ENCODE measurements around the gene CSNK2B.
"Not testable (repeated sequence)": the region's sequence is repeated elsewhere in the genome, so short reads cannot be mapped to it uniquely, and the experiment has no call there.

CSNK2B gene

DNA sequence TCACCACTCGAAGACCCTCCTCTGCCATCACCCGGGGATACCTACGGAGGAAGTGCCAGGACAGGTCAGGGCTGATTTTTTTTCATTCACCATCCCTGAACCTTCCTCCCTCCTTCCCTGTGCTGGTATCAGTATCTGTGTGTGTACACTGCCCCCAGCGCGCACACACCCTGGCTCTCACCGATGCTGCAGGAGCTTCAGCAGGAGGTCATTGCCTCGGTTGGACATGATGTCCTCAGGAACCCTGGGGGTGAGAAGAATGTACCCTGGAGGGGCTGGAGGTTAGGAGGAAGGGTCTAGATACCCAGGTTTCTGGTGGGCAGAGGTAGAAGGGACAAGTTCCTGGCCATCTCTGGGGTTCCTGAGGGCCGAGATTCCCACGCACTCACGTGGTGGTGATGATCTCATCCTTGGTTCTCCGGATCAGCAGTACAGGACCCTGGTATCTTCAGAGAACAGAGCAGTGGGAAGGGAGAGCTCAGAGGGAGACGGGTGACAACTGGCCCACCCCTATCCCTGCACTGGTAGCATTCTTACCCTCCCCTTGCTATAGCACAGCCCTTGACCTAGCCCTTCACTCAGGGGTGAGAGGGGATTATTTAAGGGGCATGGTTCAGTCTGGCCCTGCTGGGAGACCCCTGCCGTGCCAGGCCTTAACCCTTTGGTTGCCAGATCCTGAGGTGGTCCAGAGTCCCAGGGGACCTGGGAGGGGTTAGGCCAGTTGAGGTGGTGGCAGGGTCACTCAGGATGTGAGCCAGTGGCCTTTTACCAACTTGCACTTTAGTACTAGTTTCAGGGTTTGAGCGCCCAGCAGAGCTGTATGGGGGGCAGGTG is 22.2 kb downstream of the CSNK2B start:
- no peak for DNase-seq (ENCODE audit: low read depth)

DNA sequence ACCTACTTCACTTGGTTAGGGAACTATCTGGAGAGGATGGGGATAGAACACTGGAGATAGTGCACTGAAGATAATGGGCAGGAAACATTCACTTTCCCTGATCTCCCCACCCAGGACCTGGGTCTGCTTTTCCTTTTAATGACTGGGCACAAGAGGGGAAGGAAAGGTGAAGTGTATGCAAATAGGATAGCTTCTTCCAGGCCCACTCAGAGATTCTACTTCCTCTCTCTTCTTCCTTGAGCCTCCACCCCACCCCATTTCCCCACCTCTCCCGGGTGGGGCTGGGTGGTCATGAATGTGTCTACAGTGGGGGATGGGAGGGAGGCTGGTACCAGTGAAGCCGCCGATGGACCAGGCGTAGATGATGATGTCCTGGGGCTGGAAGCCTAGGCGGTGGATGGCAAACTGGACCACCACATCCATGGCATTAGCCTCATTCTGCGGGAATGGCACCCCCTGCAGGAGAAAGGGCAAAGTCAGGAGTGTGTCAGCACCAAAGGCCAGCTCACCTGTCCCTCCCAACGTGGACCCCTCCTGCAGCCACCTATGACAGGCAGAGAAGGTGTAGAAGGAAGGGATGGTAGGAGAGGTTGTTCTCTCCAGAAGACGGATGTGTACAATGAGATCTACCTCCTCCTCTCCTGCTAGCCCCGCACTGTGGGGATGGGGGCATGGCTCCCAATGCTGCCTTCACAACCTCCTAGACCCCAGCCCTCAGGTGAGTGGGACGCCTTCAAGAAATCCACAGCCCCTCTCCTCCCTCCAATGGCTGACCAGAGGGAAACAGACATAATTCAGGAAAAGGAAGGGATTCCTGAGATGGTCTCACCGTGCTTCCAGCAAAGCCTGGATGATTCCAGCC is 23.6 kb downstream of the CSNK2B start:
- no peak for DNase-seq (ENCODE audit: low read depth)

DNA sequence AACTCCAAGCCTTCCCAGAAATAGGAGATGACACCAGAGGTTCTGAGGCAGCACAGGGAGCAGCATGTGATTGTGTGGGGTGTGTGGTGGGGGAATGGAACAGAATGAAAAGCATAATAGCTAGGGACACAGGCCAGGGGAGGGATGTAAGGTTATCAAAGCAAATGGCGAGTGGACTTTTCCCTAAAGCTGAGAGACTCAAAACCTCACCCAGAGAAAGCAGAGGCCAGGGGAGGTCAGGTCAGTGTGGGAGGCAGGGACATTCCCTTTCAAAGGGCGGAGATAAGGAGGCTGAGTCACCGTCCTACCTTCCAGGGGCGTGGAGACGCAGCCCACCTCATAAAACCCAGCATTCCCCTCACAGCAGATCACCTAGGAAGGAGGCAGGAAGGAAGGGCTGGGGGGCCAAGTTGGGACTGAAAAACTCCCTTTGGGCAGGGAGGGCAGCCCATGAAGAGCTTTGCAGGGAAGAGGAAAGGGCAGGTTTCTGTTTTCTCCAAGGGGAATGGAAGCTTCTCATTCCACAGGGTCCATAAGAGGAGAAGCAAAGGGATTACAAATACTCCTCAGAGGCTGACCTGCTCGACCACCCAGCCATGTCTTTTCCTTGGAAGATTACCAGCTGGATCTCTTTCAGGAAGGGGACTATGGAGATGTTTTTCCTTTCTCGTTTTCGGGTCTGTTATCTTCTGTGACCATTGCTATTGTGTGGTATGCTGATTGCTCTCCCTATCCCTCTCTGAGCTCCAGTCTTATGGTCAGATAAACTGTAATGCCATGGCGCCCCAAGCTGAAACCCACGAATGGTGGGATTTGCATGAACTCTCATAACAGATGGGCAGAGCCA is 24.6 kb downstream of the CSNK2B start:
- no peak for DNase-seq (ENCODE audit: low read depth)

DNA sequence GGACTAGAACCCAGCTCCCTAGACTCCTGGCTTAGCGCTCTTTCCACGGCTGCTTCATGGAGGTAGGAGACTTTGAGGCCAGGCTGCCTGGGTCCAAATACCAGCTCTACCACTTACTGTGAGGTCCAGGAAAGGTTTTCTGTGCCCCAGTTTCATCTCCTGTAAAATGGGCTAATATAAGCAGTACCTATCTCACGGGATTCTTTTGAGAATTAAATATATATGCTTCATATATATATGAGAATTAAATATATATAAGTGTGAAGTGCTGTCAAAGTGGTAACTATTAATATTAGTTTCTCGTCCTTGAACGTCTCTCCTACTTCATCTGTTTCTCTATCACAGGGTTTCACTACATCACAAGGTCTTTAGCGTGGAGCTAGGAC is 25.2 kb downstream of the CSNK2B start:
- no peak for DNase-seq (ENCODE audit: low read depth)

DNA sequence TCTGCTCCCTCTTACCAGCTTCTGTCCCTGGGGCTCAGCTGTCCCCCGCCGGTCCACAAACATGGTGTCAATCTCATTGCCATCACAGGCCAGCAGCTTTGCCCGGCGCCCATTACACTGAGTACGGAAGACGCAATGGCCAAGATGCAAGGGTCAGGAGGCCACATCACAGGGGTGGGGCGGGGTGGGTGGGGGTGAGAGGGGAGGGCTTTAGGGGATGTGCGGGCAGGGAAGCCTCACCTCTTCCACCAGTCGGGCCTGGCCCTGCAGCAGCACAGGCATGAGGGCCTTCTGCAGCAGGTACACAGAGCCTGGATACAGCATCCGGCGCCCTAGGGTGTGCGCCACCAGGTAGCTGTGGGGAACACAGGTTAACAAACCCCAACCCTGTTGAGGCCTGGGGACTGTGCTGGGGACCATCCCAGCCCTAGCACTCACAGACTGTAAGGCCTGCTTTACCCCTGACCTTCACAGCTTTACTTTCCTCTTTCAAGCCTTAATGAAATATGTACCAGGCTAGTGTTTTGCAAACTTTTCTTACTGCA is 25.8 kb downstream of the CSNK2B start:
- DNase-seq (ENCODE audit: low read depth), result no peak

DNA sequence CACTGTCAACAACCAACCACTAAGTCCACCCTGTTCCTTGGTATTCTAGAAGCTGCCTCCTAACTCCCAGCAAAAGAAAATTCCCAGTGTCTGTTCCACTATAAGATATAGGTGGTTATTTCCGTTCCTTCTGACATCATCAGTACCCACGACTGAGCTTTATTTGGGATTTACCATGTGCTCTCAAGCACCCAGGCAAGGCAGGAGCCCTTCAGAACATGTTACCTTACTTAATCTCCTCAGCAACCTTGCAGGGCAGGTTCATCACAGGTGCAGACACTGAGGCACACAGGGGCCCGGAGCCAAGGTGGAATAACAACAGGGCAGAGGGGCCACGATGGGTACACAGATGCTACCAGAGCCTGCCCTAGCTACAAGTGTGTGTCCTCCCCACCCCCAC is 26.5 kb downstream of the CSNK2B start:
- no peak for DNase-seq (ENCODE audit: low read depth)

DNA sequence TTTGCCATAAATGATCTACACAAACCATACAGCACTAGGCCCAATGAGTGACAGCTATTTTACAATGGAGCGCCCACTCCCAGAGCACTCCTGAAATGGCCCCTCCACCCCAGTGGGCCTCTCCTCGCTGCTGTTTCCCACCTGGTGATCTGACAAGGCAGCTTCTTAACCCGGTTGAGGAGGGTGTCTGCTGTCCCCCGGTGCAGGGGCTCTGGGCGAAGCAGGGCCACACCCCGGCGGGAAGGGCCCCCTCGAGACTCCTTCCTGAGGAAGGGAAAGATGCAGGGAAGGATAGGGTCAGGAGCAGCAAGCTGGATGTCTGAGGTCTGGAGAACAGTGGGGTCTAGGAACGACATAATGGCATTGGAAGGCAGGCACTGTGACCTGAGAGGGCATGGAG is 27.0 kb downstream of the CSNK2B start:
- DNase-seq (ENCODE audit: low read depth), result no peak

DNA sequence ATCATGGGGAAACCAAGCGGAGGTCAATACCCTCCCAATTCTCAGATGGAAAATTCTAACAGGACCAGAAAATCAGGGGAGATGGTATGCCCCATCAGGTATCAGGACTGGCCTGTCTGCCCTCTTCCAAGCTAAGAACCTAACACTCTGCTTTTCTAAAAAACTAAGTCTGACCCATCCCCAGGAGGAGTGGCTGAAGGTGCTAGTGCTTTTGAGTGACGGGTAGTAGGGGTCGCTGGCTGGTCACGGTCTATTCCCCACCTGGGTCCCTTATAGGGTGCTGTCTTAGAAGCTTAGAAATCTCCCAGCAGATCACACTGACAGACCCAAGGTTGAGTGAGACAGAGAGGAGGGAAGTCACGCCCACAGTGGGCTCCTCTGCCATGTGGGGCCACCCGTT is 27.7 kb downstream of the CSNK2B start:
- no peak for DNase-seq (ENCODE audit: low read depth)

DNA sequence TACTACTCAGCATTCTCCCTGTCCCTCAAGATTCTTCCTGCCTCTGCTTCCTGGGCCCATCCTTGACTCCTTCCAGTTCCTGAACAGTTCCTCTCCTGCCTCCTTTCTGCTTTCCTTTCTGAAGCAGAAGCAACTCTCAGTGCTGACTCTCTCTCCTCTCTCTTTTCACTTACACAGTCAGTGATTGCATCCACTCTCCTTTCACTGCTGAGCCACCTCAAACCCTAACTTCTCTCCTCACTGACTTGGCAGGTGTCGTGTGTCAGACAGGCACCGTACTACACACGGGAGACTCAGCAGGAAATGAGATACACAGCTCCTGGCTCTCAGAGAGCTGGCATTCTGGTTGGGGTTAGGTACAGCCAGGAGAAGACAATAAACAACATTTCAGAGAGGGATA is 31.7 kb downstream of the CSNK2B start:
- no peak for DNase-seq (ENCODE audit: low read depth)

DNA sequence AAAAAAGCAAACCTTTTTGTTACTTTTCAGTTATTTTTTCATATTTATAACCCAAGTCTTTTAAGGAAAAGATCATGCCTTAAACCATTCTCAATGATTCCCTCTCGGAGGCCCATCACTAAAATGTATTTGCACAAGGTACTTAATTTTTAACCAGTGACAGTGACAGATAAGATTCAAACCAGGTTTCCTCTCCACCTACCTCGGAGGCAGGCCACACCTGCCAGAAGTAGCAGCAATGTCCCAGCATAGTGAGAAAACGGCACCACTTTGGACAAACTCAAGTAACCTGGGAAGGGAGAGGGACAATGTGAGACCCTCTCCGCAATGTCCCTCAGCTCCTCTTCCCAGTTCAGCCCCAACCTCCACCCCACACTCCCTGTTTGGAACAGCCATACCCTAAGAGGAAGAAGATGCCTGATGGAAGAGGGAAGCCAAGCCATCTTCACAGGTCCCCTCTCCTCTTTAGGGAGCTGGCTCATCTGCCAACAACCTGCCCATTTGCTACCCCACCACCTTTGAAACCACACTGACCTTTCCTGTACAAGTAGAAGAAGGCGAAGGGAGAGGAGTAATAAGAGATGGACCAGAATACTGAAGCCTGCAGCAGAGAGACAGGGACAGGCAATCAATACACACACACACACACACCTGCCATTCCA is 35.0 kb downstream of the CSNK2B start:
- no peak for DNase-seq (ENCODE audit: low read depth)

DNA sequence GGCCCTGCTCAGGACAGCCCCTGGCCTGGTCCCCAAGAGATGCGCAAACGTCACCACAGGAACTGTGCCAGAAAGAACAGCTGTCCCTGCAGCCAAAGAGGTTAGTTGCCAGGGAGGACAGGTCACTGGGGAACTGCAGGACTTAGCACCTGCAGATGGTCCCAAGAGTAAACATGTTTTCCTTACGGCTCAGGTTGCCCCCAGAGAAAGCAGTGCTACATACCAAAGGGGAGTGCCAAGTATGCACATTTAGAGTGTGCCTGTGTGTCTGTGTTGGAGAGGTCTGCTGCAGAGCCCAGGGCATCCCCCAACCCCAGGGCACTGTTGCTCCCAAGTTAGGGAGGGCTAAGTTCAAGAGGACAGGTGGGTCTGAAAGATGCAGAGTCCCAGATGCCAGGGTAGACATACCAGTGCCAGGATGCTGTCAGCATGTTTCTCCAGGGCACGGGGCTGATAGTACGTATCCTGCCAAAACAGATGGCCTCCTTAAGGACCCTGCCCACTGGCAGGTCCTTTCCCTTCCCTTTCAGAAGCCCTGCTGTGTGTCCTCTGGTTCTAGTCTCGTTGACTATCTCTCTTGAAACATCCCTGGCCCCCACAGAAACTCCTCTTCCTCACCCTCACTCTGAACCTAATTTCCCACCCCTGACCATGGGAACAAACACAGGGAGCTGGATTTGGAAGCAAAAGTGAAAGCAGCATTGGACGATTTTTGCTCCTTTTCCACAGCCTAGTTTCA is 36.0 kb downstream of the CSNK2B start:
- no peak for DNase-seq (ENCODE audit: low read depth)

DNA sequence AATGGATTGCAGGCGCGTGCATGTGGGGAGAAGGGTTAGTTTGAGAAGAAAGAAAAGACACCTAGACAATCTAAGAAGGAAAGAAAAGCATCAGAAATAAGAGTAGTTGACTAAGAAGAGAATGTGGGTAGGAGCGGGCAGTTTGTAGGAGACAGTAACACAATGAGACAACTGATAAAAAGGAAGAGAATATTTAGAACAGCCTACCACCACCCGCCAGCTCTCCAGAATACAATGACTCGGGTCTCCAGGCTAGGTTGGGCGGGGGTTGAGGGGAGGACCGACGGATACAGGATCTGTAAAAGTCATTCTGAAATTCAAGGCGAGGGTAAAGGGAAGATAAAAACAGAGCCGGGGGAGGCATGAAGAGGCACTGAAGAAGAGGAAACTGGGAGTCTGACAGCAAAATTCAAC is 36.5 kb downstream of the CSNK2B start:
- DNase-seq (ENCODE audit: low read depth), result no peak

DNA sequence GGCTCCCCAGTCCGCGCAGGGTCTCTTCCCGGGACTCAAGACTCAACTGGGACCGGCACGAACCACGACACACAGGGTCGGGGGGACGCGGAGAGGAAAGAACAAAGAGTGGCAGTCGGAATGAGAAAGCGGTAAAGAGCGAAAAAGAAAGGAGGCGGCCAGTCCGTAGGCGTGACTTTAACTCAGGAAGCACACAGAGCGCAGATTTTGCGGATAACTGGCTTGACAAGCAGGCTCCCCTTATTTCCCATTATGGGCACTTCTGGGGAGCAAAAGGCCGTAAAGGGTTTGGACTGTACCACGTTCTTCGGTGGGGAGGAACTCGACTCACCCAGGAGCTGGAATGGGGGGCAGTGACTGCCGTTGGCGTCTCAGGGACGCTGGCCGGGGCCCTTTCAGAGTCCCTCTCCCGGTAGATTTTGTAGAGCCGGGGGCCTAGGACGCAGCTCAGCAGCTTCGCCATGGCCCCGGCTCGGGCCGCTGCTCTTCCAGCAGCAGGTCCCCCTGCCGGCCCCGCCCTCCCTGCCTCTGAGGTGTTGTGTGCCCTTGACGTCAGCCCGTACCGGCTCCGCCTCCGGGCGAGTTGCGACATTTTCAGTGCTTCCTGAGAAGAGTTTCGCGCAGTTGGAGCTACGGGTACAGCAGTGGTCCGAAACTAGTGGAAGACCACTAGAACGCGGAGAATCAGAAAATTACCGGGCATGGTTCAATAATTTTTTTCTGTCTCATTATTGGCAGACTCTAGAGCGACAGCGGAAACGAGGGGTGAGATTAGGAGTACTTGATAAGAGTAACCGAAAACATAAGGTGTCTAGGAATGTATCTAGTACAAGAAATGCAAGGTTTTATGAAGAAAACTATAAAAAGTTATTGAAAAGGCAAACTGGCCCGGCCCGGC is 37.2 kb downstream of the CSNK2B start, which contains the start of gene ABHD16A:
TSS of gene ABHD16A (minus strand) at position 506 of the 898 bp plus-strand sequence. CDS start at position 463, 43 bp downstream.
- DNase-seq (ENCODE audit: low read depth), result peak; percentile 94

DNA sequence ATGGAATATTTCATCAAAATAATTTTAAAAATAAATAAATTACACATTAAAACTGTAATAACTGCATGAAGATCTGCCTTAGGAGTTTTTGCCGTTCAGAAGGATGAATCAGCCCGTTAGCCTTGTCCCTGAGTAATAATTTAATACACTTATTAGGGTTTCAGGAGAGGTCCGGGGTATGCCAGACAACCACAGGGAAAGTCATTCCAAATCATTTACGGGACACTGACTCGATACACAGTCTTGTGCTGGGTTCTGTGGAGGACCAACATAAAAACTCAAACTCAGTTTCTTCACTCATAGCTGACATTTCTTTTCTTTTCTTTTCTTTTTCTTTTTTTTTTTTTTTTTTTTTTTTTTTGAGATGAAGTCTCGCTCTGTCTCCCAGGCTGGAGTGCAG is 40.1 kb downstream of the CSNK2B start:
- DNase-seq (ENCODE audit: low read depth), result no peak

DNA sequence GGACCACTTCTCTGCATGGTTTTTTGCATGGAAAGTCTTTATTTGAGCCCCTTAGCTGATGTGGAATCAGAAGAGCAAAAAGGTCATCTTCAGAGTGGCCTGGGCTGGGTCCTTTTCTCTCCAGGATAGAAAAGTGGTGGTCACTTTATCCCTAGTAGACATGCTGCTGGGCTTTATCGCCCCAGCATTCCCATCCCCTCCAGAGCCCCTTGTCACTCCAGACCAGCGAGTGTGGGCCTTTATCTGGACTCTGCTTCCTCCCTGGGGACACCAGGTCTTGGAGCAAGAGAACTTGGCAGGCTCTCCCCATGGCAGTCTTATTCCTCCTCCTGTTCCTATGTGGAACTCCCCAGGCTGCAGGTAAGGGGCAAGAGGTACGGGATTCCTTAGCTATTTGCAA is 40.7 kb downstream of the CSNK2B start, which contains the start of gene LY6G6F:
TSS of gene LY6G6F (plus strand) at position 268 of the 400 bp plus-strand sequence. CDS start at position 309, 41 bp downstream.
- DNase-seq (ENCODE audit: low read depth), result no peak

DNA sequence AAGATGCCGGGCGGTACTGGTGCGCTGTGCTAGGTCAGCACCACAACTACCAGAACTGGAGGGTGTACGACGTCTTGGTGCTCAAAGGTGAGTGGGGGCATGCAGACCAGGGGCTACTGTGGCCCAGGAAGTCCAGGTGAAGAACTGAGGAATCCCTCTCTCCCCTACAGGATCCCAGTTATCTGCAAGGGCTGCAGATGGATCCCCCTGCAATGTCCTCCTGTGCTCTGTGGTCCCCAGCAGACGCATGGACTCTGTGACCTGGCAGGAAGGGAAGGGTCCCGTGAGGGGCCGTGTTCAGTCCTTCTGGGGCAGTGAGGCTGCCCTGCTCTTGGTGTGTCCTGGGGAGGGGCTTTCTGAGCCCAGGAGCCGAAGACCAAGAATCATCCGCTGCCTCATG is 41.8 kb downstream of the CSNK2B start:
- DNase-seq (ENCODE audit: low read depth), result no peak

DNA sequence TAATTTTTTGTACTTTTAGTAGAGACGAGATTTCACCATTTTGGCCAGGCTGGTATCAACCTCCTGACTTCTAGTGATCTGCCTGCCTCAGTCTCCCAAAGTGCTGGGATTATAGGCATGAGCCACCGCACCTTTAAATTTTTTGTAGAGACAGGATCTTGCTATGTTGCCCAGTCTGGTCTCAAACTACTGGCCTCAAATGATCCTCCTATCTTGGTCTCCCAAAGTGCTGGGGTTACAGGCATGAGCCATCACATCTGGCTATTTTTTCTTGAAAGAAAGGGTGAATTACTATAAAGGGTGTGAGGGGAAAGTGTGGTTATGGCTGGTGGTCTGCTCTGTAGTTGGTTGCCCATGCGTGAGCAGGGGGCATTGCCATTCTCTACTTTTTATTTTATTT is 42.3 kb downstream of the CSNK2B start:
- DNase-seq (ENCODE audit: low read depth), result no peak

DNA sequence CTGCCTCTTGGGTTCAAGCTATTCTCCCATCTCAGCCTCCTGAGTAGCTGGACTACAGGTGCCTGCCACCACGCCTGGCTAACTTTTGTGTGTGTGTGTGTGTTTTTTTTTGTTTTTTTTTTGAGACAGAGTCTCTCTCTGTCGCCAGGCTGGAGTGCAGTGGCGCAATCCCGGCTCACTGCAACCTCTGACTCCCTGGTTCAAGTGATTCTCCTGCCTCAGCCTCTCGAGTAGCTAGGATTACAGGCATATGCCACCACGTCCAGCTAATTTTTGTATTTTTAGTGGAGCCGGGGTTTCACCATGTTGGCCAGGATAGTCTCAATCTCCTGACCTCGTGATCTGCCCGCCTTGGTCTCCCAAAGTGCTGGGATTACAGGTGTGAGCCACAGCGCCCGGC is 43.3 kb downstream of the CSNK2B start:
- not testable (repeated sequence) for DNase-seq (ENCODE audit: low read depth)

DNA sequence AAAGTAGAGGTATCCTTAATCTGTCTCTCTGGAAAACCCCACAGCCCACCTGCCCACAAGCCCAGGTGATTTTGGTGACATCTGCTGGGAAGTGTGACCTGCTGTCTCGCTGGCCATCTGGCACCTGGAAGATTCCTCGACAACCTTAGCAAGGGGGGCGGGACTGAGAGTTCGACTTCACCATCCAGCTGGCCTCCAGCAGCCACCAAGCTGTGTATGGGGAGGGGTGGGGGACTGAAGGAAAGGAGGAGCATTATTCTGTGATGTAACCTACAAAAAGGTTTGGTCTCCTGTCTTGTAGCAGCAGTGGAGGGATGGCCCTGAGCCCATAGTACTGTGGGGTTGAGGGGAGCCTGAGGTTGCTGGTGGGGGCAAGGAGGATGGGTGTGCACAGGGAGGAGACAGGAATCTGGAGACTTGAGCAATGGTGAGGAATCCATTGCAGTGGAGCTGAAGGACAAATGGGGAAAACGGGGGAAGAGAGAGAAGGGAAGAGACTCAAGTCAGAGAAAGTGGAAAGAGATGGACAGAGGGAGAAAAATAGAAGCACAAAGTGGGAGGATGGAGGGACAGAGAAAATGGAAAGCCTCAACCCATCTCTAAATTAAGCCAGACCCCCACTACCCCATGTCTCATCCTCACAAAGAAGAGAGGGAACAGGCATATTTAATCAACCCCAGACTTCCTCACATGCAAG is 44.8 kb downstream of the CSNK2B start:
- no peak for DNase-seq (ENCODE audit: low read depth)

All from HS-5 (cell line).